GM20000 (cell line): ENCODE data around the gene PTPRN2.

Source experiments
- DNase-seq: peaks from one replicate; pipeline ENCODE4 v3.0.0; 2012; ENCODE audit warnings: low spot score
- TF ChIP-seq, protein P1 (sequence below): IDR thresholded peaks from 2 replicates; pipeline ENCODE4 v1.5.1; 2012; ENCODE audit warnings: mild to moderate bottlenecking, control low read depth; ENCODE audit errors: extremely low read depth, missing control alignments

Gene PTPRN2

DNA sequence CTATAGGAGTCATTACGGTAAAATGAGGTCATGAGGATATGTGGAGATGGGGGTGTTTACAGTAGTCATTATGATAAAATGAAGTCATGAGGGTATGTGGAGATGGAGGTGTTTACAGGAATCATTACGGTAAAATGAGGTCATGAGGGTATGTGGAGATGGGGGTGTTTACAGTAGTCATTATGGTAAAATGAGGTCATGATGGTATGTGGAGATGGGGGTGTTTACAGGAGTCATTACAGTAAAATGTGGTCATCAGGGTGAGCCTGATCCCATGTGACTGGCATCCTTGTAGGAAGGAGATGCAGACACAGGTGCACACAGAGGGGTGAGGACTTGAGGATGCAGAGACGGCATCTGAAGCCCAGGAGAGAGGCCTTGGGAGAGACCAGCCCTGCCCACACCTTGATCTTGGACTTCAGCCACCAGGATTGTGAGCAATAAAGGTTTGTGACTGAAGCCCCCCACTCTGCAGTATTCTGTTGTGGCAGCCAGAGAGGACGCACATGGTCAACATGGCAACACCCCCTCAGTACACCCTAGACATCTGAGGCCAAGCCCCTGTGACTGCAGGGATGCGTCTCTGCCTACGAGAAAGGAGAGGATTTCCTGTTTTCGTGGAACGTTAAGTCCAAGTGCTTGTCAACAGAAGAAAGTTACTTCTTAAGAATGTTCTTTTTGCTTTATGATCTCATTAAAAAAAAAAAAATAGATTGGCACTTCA lies 706.4 kb downstream of the PTPRN2 start:
- DNase-seq, result no peak
- TF ChIP-seq, protein P1, sequence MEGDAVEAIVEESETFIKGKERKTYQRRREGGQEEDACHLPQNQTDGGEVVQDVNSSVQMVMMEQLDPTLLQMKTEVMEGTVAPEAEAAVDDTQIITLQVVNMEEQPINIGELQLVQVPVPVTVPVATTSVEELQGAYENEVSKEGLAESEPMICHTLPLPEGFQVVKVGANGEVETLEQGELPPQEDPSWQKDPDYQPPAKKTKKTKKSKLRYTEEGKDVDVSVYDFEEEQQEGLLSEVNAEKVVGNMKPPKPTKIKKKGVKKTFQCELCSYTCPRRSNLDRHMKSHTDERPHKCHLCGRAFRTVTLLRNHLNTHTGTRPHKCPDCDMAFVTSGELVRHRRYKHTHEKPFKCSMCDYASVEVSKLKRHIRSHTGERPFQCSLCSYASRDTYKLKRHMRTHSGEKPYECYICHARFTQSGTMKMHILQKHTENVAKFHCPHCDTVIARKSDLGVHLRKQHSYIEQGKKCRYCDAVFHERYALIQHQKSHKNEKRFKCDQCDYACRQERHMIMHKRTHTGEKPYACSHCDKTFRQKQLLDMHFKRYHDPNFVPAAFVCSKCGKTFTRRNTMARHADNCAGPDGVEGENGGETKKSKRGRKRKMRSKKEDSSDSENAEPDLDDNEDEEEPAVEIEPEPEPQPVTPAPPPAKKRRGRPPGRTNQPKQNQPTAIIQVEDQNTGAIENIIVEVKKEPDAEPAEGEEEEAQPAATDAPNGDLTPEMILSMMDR, result no peak

GRCh38 chr7:157879391-157879790 lies 708.2 kb downstream of the PTPRN2 start:
- TF ChIP-seq, protein P1, result no peak
- DNase-seq, result no peak

- DNase-seq, result no peak
- TF ChIP-seq, protein P1, result no peak
These were observed 710.1 kb downstream of the PTPRN2 start for GRCh38 chr7:157877298-157878090.

- TF ChIP-seq, protein P1, result no peak
- no peak for DNase-seq
These were observed 710.9 kb downstream of the PTPRN2 start for GRCh38 chr7:157876469-157877285.

DNA sequence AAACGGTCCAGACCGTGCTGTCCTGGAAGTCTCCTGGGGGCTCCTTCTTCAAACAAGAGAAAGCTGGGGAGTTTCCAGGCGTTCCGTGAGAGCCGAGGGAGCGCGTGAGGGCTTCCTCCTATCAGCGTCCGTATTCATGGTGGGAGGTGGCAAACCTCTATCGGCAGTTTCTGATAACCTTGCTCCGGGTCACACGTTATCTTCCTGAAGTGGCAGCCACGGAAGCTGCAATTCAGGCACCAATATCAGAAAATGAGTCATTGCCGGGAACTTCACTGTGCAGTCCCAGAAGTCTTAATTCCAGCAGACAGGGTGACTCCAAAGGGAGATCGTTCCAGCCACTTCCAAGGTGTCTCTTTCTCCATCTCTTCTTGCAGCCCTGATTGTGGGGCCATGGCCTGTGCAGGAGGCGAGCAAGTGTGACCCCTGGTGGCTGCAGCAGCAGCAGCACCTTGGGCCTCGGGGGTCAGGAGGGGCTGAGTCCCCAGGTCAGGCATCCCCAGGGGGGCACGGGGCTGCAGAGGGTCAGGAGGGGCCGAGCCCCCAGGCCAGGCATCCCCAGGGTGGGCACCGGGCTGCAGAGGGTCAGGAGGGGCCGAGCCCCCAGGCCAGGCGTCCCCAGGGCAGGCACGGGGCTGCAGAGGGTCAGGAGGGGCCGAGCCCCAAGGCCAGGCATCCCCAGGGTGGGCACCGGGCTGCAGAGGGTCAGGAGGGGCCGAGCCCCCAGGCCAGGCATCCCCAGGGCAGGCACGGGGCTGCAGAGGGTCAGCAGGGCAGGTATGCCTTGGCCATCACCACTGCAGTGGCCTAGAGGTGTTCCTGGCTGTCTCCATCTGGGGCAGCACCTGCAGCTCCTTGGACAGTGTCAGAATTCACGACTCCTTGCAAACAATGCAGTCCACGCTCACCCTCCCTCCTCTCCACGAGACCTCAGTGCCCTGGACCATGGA lies 712.1 kb downstream of the PTPRN2 start:
- DNase-seq, result no peak
- TF ChIP-seq, protein P1, result no peak

GRCh38 chr7:157874870-157875229 lies 712.8 kb downstream of the PTPRN2 start:
- no peak for DNase-seq
- TF ChIP-seq, protein P1, result no peak
